H54 (cell line): ENCODE measurements around the gene GNB5.

Source experiments
- DNase-seq: peaks from one replicate; pipeline ENCODE4 v3.0.0; 2011; ENCODE audit warnings: low spot score, mixed read lengths; ENCODE audit not compliant: insufficient read length
- FAIRE-seq: peaks from 3 replicates; lab custom pipeline; 2011; peaks lifted over from hg19 to GRCh38; lab: Jason Lieb, UNC
- POLR2A ChIP-seq: IDR thresholded peaks from 2 replicates; pipeline ENCODE4 v1.6.1; 2011; ENCODE audit warnings: low read depth, mild to moderate bottlenecking, low read length

GNB5 gene

DNA sequence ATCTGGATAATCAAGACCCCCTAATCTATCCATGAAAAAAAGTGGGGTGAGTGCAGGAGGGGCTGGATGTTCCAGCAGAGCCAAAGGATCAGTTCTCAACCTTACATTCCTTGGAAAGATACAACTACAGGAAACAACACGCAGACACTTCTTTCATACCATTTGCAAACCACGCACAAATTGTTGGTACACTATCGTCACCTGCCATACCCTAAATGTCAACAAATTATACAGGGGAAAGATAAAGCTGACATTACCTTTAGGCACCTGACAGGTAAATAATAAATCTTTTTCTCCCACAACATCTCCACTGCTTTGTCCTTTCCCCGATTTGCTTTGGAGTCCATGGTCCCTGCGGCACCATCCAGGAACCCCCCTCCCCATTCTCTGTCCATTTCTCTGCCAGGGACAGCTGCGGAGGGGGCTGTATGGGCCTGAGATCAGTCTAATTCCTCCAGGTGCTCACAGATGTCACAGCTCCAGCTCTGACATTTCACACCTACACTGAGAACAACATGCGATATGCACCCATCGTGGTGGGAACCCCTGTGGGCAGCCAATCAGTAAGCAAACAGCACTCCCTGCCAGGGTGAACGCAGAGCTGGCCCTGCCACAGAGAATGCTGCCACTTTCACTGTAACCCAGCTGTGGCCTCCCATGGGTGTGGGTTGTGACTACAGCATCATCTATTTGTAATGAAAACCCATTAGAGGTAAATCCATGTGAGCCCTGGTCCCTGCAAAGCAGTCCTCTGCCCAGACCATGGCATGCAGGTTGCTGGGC, 41.0 kb downstream of the GNB5 start:
- DNase-seq (no peak), FAIRE-seq (no peak)
- TF ChIP-seq POLR2A = no peak

DNA sequence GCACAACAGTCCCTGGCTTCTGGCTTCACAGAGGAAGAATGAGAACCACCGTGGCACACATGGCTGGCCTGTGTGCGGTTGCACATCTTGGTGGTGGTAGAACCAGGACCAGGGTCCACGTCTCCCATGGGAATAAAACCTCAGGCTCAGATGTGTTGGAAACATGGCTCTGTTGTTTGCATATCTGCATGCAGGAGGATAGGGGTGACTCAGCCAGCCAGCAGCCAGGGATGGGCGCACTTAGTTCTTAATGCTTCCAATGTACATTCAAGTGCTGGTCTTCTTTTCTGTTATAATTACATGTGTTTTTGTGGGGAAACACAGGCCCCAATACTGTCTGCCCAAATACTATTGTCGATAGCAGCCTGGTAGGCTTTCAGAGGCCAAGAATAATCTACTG, 42.8 kb downstream of the GNB5 start:
- TF ChIP-seq POLR2A = no peak
- FAIRE-seq (no peak), DNase-seq (no peak)

DNA sequence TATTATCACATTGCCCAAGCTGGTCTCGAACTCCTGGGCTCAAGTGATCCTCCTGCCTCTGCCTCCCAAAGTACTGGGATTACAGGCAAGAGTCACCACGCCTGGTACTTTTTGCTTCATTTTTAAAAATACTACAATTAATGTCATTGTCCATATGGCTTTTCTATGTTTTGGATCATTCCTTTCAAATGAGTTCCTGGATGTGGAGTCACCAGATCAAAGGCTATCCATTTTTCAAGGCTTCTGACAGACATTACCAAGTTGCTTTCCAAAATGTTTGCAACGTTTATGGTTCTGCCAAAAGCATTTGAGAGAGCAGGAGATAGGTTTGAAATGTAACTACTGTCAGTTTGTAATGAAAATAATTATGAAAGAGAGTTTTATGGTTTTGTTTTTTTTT, 44.4 kb downstream of the GNB5 start:
- TF ChIP-seq POLR2A = no peak
- DNase-seq (no peak), FAIRE-seq (no peak)

DNA sequence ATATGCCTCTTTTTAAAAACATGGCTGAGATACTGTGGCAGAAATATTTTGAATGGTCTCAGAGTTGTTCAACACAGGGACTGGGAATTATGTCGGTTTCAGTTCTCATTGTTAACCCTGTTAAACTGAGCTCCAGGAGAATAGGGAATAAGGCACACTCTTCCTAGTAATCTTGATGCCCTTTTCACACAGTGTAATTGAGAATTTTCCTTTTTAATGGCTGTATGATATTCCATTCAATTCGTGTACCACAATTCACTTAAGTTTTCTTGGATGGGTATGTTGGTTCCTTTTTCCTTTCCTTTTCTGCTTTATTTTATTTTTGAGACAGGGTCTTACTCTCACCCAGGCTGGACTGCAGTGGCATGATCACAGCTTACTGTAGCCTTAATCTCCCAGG, 44.9 kb downstream of the GNB5 start:
- DNase-seq (no peak), FAIRE-seq (no peak)
- TF ChIP-seq POLR2A = no peak

DNA sequence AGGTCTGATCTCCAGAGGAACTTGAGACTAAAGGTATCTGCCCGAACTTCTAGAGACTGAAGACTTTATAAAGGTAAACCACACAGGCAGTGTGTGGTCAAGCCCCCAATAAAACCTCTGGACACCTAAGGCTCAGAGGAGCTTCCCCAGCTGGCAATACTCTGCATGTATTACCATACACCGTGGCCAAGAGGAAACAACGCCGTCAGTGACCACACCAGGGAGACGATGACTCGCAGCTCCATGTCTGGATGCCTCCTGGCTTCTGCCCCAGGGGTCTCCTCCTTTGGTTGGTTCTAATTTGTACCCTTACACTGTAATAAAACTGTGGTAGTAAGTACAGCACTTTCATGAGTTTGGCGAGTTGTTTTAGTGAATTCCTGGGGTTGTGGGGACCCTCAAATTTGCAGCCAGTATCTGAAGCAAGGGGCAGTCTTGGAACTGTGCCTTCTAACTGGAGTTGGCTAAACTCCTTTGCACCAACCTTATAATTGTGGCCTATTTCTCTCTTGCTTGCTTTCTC, 46.5 kb downstream of the GNB5 start:
- FAIRE-seq (no peak), DNase-seq (peak; percentile 26)
- no peak for TF ChIP-seq POLR2A

DNA sequence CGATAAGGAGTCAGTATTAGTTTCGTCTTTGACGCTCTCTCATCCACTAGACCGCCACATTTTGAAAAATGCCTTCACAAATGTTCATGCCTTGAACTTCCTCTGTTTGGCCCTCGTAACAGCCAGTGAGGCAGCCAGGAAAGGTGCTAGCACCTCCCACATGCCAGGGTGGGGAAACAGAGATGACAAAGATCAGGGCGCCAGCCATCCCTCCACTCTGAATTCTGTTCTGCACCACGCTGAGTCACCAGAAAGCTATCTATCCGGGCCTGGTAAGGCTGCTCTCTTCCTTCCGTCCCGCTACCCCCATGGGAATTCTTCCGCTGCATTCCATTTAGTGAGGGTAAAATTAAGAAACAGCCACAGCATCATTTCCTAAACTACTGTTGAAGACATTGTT, 47.3 kb downstream of the GNB5 start:
- TF ChIP-seq POLR2A = no peak
- FAIRE-seq (no peak), DNase-seq (peak; percentile 46)

DNA sequence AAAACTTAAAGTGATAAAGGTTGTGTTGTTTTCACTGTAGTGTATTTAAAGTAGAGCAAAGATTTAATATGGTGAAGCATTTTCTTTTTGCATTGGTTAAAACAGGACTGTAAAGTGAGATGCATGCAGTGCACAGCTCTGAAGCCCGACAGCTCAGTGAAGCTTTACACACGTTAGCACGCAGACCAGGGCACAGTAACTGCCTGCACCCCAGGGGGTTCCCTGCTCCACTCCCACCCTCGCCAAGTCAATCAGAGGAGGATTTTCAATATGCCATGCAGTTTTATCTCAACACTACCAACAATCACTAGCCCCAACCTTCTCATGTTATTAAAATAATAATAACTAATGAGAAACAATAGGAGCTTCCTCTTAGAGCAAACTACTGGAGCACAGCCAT, 50.5 kb downstream of the GNB5 start:
- DNase-seq (no peak), FAIRE-seq (no peak)
- TF ChIP-seq POLR2A = no peak

DNA sequence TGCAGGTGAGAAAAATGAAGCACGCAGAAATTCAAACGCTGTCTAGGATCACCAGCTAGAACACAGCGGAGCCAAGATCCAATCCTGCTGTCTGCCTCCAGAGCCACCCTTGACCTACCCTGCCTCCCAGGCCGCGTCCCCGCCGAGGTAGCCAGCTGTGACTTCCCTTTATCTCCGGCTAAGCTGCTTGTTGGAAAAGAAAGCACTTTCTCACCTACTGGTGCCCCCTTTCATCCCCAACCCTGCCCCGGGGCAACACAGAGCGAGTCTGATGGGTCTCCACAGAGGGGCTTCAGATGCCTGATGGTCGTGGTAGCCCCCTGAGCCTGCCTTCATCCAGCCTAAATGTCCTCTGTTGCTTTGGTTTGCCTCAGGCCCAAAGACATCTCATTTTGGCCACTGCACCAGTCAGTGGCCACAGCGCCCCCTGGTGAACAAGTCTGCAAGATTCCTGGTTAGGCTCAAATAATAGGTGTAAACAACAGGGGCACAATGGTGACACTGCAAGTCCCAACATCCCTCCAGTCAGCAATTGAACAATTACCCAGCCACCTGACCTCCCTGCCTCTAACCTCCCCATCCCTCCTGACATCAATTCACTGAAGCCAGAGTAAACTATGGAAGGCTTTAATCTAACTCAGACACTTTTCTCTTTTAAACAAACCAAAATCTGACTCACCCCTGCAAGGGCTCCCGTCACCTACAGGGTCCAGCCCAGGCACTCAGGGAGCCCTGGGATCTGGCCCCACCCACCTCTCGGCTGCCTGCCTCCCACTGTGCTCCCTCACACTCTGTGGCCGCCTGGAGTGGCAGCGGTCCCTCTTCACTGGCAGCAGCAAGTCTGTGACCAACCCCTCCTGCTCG, 51.4 kb downstream of the GNB5 start:
- TF ChIP-seq POLR2A = no peak
- FAIRE-seq (no peak), DNase-seq (peak; percentile 35)

DNA sequence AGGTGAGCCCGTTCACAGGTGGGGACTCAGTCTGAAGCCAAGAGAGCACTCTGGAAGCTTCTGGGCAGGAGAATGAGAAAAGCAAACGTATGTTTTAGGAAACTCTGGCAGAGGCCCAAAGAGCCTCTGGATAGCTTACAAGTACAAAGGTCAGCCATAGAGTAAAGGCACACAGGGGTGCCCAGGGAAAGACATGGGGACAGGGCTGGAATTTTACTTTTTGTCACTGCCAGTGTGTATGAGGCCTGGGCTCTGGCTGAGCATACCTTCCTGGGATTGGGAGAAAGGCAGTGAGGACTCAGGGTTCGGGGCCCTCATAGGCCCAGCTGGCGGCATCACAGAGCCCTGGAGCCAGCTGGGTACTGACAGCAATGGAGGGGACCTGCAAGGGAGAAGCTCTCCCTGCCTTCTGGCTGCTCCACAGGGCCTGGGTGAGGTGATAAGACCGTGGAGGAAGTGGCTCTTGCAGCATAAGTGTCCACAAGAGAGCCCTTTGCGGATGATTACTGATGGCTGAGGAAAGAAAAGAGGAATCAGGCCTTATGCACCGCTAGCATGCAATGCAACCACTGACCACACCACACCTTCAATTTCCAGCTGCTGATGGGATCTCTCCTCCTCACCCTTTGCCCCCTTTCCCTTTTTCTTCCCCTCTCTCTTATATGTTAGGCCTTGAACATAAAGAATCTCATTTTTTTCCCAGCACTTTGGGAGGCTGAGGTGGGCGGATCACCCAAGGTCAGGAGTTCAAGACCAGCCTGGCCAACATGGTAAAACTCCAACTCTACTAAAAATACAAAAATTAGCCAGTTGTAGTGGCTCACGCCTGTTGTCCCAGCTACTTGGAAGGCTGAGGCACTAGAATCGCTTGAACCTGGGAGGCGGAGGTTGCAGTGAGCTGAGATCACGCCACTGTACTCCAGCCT, 53.5 kb downstream of the GNB5 start:
- no peak for DNase-seq
- no peak for TF ChIP-seq POLR2A
- FAIRE-seq = no peak

DNA sequence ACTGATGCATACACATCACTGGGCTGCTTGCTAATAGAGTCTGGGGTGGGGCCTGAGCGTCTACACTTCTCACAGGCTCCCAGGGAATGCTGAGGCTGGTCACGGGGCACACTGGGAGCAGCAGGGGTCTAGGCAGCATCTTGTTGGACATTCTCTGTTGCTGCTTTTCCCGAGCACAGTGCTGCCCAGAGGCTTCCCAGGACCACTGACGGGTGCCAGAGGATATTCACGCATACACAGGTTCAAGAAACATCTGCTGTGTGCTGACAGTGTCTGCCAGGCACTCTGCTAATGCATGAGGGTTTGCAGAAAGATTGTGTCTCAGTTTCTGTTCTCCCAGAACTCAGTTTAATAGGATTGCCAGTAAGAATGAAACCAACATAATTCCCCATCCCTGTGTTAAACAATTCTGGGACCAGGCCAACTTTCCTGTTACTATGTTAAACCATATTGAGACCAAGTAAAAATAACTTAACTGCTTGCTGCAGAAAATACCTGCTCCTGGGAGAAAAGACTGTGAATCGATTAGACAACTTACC, 54.7 kb downstream of the GNB5 start:
- FAIRE-seq (no peak), DNase-seq (no peak)
- no peak for TF ChIP-seq POLR2A

DNA sequence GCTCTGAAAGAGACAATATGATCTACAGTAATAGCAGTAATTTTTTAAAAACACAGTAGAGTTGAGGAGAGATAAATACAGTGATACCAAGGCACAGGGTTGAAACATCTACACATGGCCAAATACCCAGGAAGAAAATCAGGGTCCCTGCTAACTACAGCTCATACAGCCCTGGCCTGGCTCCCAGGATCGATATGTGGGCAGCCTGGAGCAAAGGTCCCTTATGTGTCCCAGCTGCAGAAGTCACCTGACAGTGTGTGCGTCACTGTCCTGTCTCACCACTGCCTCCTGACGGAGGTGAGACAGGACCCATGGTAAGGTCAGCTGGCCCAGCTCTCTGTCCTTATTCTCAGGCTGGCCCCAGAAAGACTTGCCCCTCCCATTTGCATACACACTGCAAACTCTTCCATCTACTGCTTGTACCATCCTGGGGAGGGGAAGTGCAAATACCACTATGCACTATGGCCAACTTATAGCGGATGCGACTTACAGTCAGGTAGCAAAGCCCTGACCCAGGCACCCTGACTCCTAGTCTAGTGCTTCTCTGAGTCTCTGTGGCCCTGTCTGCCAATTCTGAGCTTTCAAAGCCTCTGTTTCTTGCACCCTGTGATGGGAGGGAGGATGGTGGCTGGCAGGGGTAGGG, 56.6 kb downstream of the GNB5 start:
- TF ChIP-seq POLR2A = no peak
- DNase-seq (no peak), FAIRE-seq (no peak)

DNA sequence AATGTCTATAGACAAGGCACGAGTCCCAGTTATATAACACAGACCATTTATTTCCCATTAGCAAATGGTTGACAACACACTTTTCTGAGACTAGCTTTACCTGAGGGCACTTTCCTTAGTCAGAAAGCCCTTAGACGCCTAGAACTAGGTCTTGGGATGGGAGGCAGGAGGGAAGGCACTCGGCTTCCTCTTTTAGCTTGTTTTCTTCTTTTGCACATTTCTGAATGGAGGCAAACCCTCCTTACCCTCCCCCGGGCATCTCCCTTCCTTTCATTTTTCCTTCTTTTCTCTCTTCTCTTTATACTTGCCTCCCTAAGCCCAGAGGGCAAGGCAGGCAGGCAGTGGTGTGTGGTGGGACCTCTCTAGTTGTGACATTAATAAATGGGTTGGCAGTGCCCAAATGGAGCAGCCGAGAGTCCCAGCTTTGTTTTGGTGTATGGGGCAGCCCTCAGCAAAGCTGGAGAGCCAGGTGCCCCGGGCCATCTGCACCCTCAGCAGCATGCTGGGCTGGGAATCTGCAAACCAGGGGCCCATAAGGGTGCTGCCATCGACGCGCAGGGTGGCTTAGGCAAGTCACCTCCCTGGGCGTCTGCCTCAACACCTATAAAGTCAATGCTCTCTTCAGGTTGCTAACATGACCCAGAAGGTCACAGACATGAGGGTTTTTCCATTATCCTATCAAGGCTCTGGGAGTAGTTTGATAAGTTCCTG, 57.5 kb downstream of the GNB5 start:
- no peak for TF ChIP-seq POLR2A
- FAIRE-seq (no peak), DNase-seq (no peak)
